Gastroesophageal sphincter (tissue), 4 donors: ENCODE results near the gene IL4. TPM values are rescaled to one million over a fixed set of nuclear protein-coding genes. Genes with fewer than 3 reads are reported as not detected.

Experiments used
- ATAC-seq: fragments of 150-250 bp; one replicate; pipeline ENCODE4 v1.9.1; 2016; ENCODE audit warnings: mild to moderate bottlenecking, moderate library complexity
- H3K27ac ChIP-seq, 4 donors: fragments of 200-600 bp; sonication (generic) in 3 of 4; 1 replicate in 3 of 4; 2 replicates in 1 of 4; pipeline ENCODE4 v1.5.1; 2016 to 2019
- H3K27me3 ChIP-seq: fragments of 200-600 bp; sonication (generic); one replicate; pipeline ENCODE4 v1.5.1; 2019
- H3K36me3 ChIP-seq, 2 donors: fragments of 200-600 bp; sonication (generic); one replicate each; pipeline ENCODE4 v1.5.1; 2019; ENCODE audit warnings: control low read depth in 1 of 2
- H3K4me1 ChIP-seq, 3 donors: fragments of 200-600 bp; sonication (generic); 1 replicate in 2 of 3; 2 replicates in 1 of 3; pipeline ENCODE4 v1.5.1; 2016 to 2019; ENCODE audit warnings: control low read depth in 2 of 3
- H3K4me3 ChIP-seq, 2 donors: fragments of 200-600 bp; sonication (generic); one replicate each; pipeline ENCODE4 v1.5.1; 2019; ENCODE audit warnings: mild to moderate bottlenecking in 1 of 2, moderate library complexity in 1 of 2
- H3K9me3 ChIP-seq, 3 donors: fragments of 200-600 bp; sonication (generic); one replicate each; pipeline ENCODE4 v1.5.1; 2017 to 2019; ENCODE audit warnings: control low read depth in 2 of 3
- CTCF ChIP-seq, 4 experiments: fragments of 200-600 bp in 2 of 4; fragments of 450-650 bp in 2 of 4; sonication (generic) in 1 of 4; IDR thresholded peaks; one replicate each; pipeline ENCODE4 v1.5.1; 2017 to 2019; ENCODE audit warnings: antibody characterized with exemption in 4 of 4, mild to moderate bottlenecking in 2 of 4, moderate library complexity in 2 of 4
- EP300 ChIP-seq: sonication (generic); formaldehyde crosslinking; IDR thresholded peaks from one replicate; pipeline ENCODE4 v1.6.1; 2017; ENCODE audit warnings: antibody characterized with exemption, mild to moderate bottlenecking
- POLR2A ChIP-seq, 2 donors: fragments of 450-650 bp; IDR thresholded peaks; one replicate each; pipeline ENCODE4 v1.6.1; 2017; ENCODE audit warnings: antibody characterized with exemption in 2 of 2, mild to moderate bottlenecking in 2 of 2, moderate library complexity in 1 of 2
- POLR2AphosphoS5 ChIP-seq: sonication (generic); formaldehyde crosslinking; IDR thresholded peaks from one replicate; pipeline ENCODE4 v1.6.1; 2017; ENCODE audit warnings: antibody characterized with exemption
- WGBS, 2 donors: methylation state at CpG; one replicate each; pipeline ENCODE4 v1.1.5; 2018; ENCODE audit warnings: low coverage in 1 of 2; 5-methylcytosine and 5-hydroxymethylcytosine counted together
- total RNA-seq, 4 donors: library from RNA; depleted of rRNA; stranded (reverse); fragments of >200 nt; gene quantifications; one replicate each; pipeline ENCODE4 v1.1.0, GENCODE V29; 2016

Gene IL4
- total RNA-seq, 4 donors from 2014 or later, result not detected

GRCh38 chr5:132641841-132642240 lies 31.9 kb upstream of the IL4 start:
- no peak for TF ChIP-seq POLR2AphosphoS5
- TF ChIP-seq POLR2A (IDR thresholded peaks at IDR 0.05), result no peak
- TF ChIP-seq EP300, result no peak
- no peak for TF ChIP-seq CTCF (IDR thresholded peaks at IDR 0.05)
- 100% methylated on average over 3 of the region's 3 CpGs for WGBS, 2 donors
- Histone ChIP-seq H3K4me1 (no peaks in the 10 kb centered on the region), H3K36me3 (peaks cover 0 to 84% of the 10 kb centered on the region in 2 donors), H3K4me3 (no peak overlapping the region), H3K9me3 (no peaks in the 10 kb centered on the region), H3K27me3 (no peaks in the 10 kb centered on the region), H3K27ac (no peak overlapping the region)
- ATAC-seq, result no peak

GRCh38 chr5:132644177-132644576 lies 29.6 kb upstream of the IL4 start:
- no peak for ATAC-seq
- Histone ChIP-seq H3K9me3 (peaks cover 0 to 18% (median 0%) of the 10 kb centered on the region in 3 donors), H3K36me3 (peaks cover 0 to 61% of the 10 kb centered on the region in 2 donors), H3K27me3 (no peaks in the 10 kb centered on the region), H3K4me3 (no peak overlapping the region), H3K4me1 (no peaks in the 10 kb centered on the region), H3K27ac (no peak overlapping the region)
- TF ChIP-seq CTCF (IDR thresholded peaks at IDR 0.05) (no peak), EP300 (no peak), POLR2A (IDR thresholded peaks at IDR 0.05) (no peak), POLR2AphosphoS5 (no peak)

- H3K9me3 ChIP-seq, result peaks cover 0 to 18% (median 0%) of the 10 kb centered on the region in 3 donors
- 85 to 99% methylated on average over 6 to 7 of the region's 11 CpGs for WGBS, 2 donors
- TF ChIP-seq CTCF (IDR thresholded peaks at IDR 0.05) (no peak), EP300 (no peak), POLR2AphosphoS5 (no peak)
- peaks cover 0 to 35% of the 10 kb centered on the region in 2 donors for H3K36me3 ChIP-seq
- H3K27me3 ChIP-seq, result no peaks in the 10 kb centered on the region
- no peak overlapping the region for H3K27ac ChIP-seq
- no peak overlapping the region for H3K4me3 ChIP-seq
- ATAC-seq, result no peak
- no peaks in the 10 kb centered on the region for H3K4me1 ChIP-seq
Measured at GRCh38 chr5:132646583-132647266, 27.1 kb upstream of the IL4 start.

GRCh38 chr5:132647473-132647872 lies 26.3 kb upstream of the IL4 start:
- 93 to 100% methylated on average over 2 of the region's 2 CpGs for WGBS, 2 donors
- ATAC-seq, result no peak
- TF ChIP-seq EP300 (no peak), POLR2A (IDR thresholded peaks at IDR 0.05) (no peak), CTCF (IDR thresholded peaks at IDR 0.05) (no peak), POLR2AphosphoS5 (no peak)
- Histone ChIP-seq H3K27ac (no peak overlapping the region), H3K4me3 (no peak overlapping the region), H3K4me1 (no peaks in the 10 kb centered on the region), H3K9me3 (peaks cover 0 to 18% (median 0%) of the 10 kb centered on the region in 3 donors), H3K36me3 (peaks cover 0 to 28% of the 10 kb centered on the region in 2 donors), H3K27me3 (no peaks in the 10 kb centered on the region)

- H3K27me3 ChIP-seq, result no peaks in the 10 kb centered on the region
- TF ChIP-seq POLR2AphosphoS5 (no peak), POLR2A (IDR thresholded peaks at IDR 0.05) (no peak), EP300 (no peak)
- H3K4me3 ChIP-seq, result no peak overlapping the region
- no peak overlapping the region for H3K27ac ChIP-seq
- WGBS, 2 donors, result 100% methylated on average over 1 of the region's 1 CpG
- no peaks in the 10 kb centered on the region for H3K4me1 ChIP-seq
- H3K9me3 ChIP-seq, result peaks cover 0 to 18% (median 0%) of the 10 kb centered on the region in 3 donors
- peaks cover 0 to 19% of the 10 kb centered on the region in 2 donors for H3K36me3 ChIP-seq
- ATAC-seq, result no peak
Measured at GRCh38 chr5:132648355-132648754, 25.4 kb upstream of the IL4 start.
